A673 (cell line): ENCODE data around the gene SLC43A3. TPM values are rescaled to one million over a fixed set of nuclear protein-coding genes. Genes with fewer than 3 reads are reported as not detected.

ENCODE experiments used
- BruUV-seq: library from RNA; stranded (reverse); fragments of 400-500 nt; replicated peaks from 2 replicates; lab custom pipeline; 2021; lab: Mats Ljungman, UMichigan
- CTCF ChIA-PET: fragments of 300-600 bp; sonication (Branson Sonifier 250); formaldehyde crosslinking; loops from one replicate; lab custom pipeline; 2022; ENCODE audit warnings: antibody characterized with exemption; lab: Charles Lee
- POLR2A ChIA-PET: fragments of 300-600 bp; sonication (Branson Sonifier 250); formaldehyde crosslinking; loops from one replicate; lab custom pipeline; 2022; ENCODE audit warnings: antibody characterized with exemption; ENCODE audit not compliant: low non-redundant PET; lab: Charles Lee
- DNase-seq: peaks from one replicate; pipeline ENCODE4 v3.0.0-alpha.2; 2015; ENCODE audit warnings: low spot score
- H3K27ac ChIP-seq: fragments of 200-600 bp; sonication (generic); 2 replicates; pipeline ENCODE4 v1.5.1; 2016; ENCODE audit warnings: mixed run types, low read depth, mild to moderate bottlenecking, mixed read lengths, antibody characterized with exemption, low read length; ENCODE audit not compliant: poor library complexity, severe bottlenecking
- H3K27me3 ChIP-seq: fragments of 200-600 bp; sonication (generic); replicated peaks from 2 replicates; pipeline ENCODE4 v1.6.1; 2017; ENCODE audit warnings: mixed run types, low read depth, mild to moderate bottlenecking, mixed read lengths, antibody characterized with exemption, low read length; ENCODE audit not compliant: insufficient read depth, poor library complexity
- H3K36me3 ChIP-seq: fragments of 200-600 bp; sonication (generic); 2 replicates; pipeline ENCODE4 v1.6.1; 2016; ENCODE audit warnings: mixed run types, mild to moderate bottlenecking, mixed read lengths, antibody characterized with exemption, low read length; ENCODE audit not compliant: insufficient read depth, poor library complexity, severe bottlenecking
- H3K4me1 ChIP-seq: fragments of 200-600 bp; sonication (generic); 2 replicates; pipeline ENCODE4 v1.6.1; 2017; ENCODE audit warnings: mixed run types, mild to moderate bottlenecking, mixed read lengths, antibody characterized with exemption, low read length; ENCODE audit not compliant: insufficient read depth, poor library complexity, severe bottlenecking
- H3K4me3 ChIP-seq: fragments of 200-600 bp; sonication (generic); 2 replicates; pipeline ENCODE4 v1.5.1; 2016; ENCODE audit warnings: low read depth, mixed run types, mild to moderate bottlenecking, mixed read lengths, low read length; ENCODE audit not compliant: poor library complexity, severe bottlenecking
- H3K9me3 ChIP-seq: fragments of 200-600 bp; sonication (generic); 2 replicates; pipeline ENCODE4 v1.6.1; 2016; ENCODE audit warnings: mixed run types, low read depth, mild to moderate bottlenecking, mixed read lengths, antibody characterized with exemption, low read length; ENCODE audit not compliant: poor library complexity, severe bottlenecking
- CTCF ChIP-seq: fragments of 300-800, 200-600 bp; sonication (generic); conservative IDR thresholded peaks from 2 replicates; pipeline ENCODE4 v1.5.1; 2017; ENCODE audit warnings: low read depth, mild to moderate bottlenecking, antibody characterized with exemption, low read length, moderate library complexity, mixed read lengths
- EZH2 ChIP-seq: fragments of 200-600 bp; sonication (generic); IDR thresholded peaks from 2 replicates; pipeline ENCODE4 v1.6.1; 2017; ENCODE audit warnings: borderline replicate concordance, low read depth, mild to moderate bottlenecking, mixed read lengths, antibody characterized with exemption, low read length; ENCODE audit not compliant: poor library complexity, severe bottlenecking
- intact Hi-C: fragments of 100-400 bp; cut with micrococcal nuclease; formaldehyde crosslinking; loops from one replicate; pipeline ENCODE4 v1.10.0; 2022; ENCODE audit not compliant: unreplicated experiment
- total RNA-seq: library from RNA; stranded (reverse); gene quantifications from 2 replicates; pipeline ENCODE4 v1.2.3, GENCODE V29; 2021

The SLC43A3 gene
- total RNA-seq, 1 experiment from 2014 or later = 142 TPM

GRCh38 chr11:57394203-57394965 lies 32.5 kb downstream of the SLC43A3 start:
- H3K4me1 ChIP-seq = no peaks in the 10 kb centered on the region
- H3K4me3 ChIP-seq = no peak overlapping the region
- BruUV-seq = no TSS peak
- H3K9me3 ChIP-seq = no peaks in the 10 kb centered on the region
- peaks cover 16% of the 10 kb centered on the region for H3K27me3 ChIP-seq
- no peaks in the 10 kb centered on the region for H3K36me3 ChIP-seq
- no peak for TF ChIP-seq EZH2
- TF ChIP-seq CTCF = no peak
- H3K27ac ChIP-seq = no peak overlapping the region
- DNase-seq = no peak
- ChIA-PET POLR2A (no interaction called here), CTCF (interaction anchor here (0.6 kb wide), 1 partner anchor 247 kb away, joined by 3 read pairs; no protein-coding TSS in a partner anchor)
- intact Hi-C loops = no loop called here

DNA sequence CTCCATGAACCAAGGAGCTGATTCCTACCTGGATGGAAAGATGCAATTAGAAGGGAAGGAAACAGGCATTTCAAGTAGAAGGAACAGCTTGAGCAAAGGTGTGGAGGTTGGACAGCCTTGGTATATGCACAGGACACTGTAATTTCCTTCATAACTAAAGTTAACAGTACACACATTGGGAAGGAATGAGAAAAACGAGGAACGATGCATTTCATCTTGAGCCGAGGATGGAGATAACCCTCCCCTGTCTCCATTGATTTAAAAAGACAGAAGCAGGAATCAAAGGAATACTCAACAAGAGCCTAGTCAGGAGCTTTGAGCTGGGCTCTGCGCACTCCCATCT lies 34.2 kb downstream of the SLC43A3 start:
- POLR2A ChIA-PET = no interaction called here
- DNase-seq = no peak
- H3K27ac ChIP-seq = no peak overlapping the region
- no peaks in the 10 kb centered on the region for H3K36me3 ChIP-seq
- no TSS peak for BruUV-seq
- H3K27me3 ChIP-seq = peaks cover 19% of the 10 kb centered on the region
- TF ChIP-seq CTCF (no peak), EZH2 (no peak)
- no peaks in the 10 kb centered on the region for H3K9me3 ChIP-seq
- no peaks in the 10 kb centered on the region for H3K4me1 ChIP-seq
- no peak overlapping the region for H3K4me3 ChIP-seq
- intact Hi-C loops = no loop called here
- CTCF ChIA-PET = interaction anchor here (0.5 kb wide), 1 partner anchor 65 kb away, joined by 10 read pairs; no protein-coding TSS in a partner anchor

DNA sequence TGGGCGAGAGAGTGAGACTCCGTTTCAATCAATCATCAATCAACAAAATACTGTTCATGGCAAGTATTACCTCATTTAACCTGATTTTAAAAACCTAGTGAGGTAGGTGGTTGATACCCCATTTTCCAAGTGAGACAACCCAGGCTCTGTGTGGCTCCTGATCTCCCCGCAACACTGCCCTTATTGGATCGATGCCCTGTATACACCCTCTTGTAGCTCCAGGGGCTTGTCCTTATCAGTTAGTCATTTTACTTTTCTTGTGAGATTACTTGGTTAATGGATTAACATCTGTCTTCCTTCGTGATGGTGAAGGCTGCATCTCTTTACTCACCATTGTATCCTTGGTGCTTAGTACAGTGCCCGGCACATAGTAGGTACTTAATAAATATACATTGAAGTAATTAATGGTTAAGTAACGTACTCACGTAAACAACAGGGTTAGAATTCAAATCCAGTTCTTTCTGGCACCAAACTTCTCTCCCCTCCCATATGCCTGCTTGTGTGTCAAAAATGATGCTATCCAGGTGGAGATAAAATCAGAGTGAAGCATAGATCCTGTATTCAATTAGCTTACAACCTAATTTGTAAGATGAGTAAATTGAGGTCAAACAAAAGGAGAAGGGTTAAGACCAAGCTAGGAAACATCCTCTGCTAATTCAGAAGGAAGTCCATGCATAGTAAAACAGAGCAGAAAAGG lies 34.7 kb downstream of the SLC43A3 start:
- CTCF ChIA-PET = interaction anchor here (0.5 kb wide), 1 partner anchor 66 kb away, joined by 10 read pairs; no protein-coding TSS in a partner anchor
- Histone ChIP-seq H3K36me3 (no peaks in the 10 kb centered on the region), H3K27ac (no peak overlapping the region), H3K4me3 (no peak overlapping the region), H3K4me1 (no peaks in the 10 kb centered on the region), H3K9me3 (no peaks in the 10 kb centered on the region), H3K27me3 (peaks cover 19% of the 10 kb centered on the region)
- POLR2A ChIA-PET = no interaction called here
- DNase-seq = no peak
- BruUV-seq = no TSS peak
- intact Hi-C loops = no loop called here
- no peak for TF ChIP-seq EZH2
- TF ChIP-seq CTCF = no peak
